ENCODE measurements around the gene ZFYVE28. TPM values are rescaled to one million over a fixed set of nuclear protein-coding genes. Genes with fewer than 3 reads are reported as not detected.

Gene ZFYVE28
- total and polyA plus RNA-seq, 2 donors (not counting 1 experiment from before 2014, with no cell fraction given), result 5.8 to 12.1 TPM

DNA sequence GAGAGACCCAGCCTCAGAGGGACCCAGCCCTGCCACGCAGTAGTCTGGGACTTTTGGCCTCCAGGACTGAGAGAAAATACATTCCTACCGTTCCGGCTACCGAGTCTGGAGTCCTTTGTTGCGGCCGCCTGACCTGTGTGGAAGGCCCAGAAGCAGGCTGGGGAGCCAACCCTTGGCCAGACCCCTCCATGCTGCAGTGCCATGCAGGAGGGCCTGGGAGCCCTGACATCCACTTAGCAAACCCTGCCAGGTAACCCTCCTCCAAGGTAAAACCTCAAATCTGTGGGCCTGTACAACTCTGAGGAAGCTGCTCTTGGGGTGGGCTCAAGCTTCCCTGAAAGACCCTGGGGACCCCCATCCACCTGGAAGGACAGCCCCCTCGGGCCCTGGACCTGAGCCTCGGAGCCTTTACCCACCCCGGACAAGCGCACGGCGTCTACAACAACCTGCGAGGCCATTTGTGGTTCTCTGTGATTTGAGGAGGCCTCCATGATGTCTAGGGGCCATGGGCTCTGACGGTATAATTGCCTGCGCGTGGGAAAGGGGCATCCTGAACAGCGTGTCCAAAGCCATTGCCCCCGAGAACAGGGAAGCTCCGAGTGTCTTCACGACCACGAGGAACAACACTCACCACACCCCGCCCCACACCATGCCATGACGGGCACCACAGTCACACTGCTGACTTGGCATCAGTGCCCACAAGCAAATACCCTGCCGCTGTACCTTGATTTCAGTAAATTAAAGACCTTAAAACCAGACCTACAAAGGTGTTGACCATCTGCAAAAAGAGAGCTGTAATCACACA, 58.7 kb downstream of the ZFYVE28 start:
- intact Hi-C loops (cut with micrococcal nuclease), result no loop called here
- no peak for TF ChIP-seq EZH2 (IDR thresholded peaks at IDR 0.05; ENCODE audit: borderline replicate concordance, insufficient read depth, low read depth, low read length, poor library complexity, severe bottlenecking)
- TF ChIP-seq, protein P1, sequence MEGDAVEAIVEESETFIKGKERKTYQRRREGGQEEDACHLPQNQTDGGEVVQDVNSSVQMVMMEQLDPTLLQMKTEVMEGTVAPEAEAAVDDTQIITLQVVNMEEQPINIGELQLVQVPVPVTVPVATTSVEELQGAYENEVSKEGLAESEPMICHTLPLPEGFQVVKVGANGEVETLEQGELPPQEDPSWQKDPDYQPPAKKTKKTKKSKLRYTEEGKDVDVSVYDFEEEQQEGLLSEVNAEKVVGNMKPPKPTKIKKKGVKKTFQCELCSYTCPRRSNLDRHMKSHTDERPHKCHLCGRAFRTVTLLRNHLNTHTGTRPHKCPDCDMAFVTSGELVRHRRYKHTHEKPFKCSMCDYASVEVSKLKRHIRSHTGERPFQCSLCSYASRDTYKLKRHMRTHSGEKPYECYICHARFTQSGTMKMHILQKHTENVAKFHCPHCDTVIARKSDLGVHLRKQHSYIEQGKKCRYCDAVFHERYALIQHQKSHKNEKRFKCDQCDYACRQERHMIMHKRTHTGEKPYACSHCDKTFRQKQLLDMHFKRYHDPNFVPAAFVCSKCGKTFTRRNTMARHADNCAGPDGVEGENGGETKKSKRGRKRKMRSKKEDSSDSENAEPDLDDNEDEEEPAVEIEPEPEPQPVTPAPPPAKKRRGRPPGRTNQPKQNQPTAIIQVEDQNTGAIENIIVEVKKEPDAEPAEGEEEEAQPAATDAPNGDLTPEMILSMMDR (IDR thresholded peaks at IDR 0.05), result no peak
- no peaks in the 10 kb centered on the region for H3K9me3 Mint-ChIP-seq (ENCODE audit: insufficient read depth)
- DNase-seq, result no peak
- H3K4me1 ChIP-seq (ENCODE audit: control insufficient read depth in 2 of 2, insufficient read depth in 2 of 2, low read length in 2 of 2), result peaks cover 8 to 10% of the 10 kb centered on the region in 2 donors
- H3K27me3 Mint-ChIP-seq, result no peaks in the 10 kb centered on the region
- H3K27me3 ChIP-seq (replicated peaks in 1 of 4; ENCODE audit: control extremely low read depth in 1 of 4, control insufficient read depth in 3 of 4, insufficient read depth in 4 of 4, low read length in 3 of 4), result no peaks in the 10 kb centered on the region
- H3K27ac ChIP-seq (ENCODE audit: low read length in 2 of 2), result no peak overlapping the region
- peaks cover 9% of the 10 kb centered on the region for H3K4me1 Mint-ChIP-seq
- CTCF ChIA-PET, result no interaction called here
- POLR2A ChIA-PET, result no interaction called here
- no peaks in the 10 kb centered on the region for H3K9me3 ChIP-seq (ENCODE audit: control extremely low read depth in 1 of 3, control insufficient read depth in 2 of 3, insufficient read depth in 1 of 3, low read length in 2 of 3)
- no peak overlapping the region for H3K27ac Mint-ChIP-seq
- H3K36me3 ChIP-seq (replicated peaks in 1 of 2; ENCODE audit: control extremely low read depth in 1 of 2, control insufficient read depth in 1 of 2, extremely low read depth in 1 of 2, insufficient read depth in 2 of 2, low read length in 1 of 2), result no peaks in the 10 kb centered on the region
- H3K4me2 ChIP-seq (replicated peaks; ENCODE audit: low read depth, low read length, poor library complexity, severe bottlenecking), result no peak overlapping the region
- no peak for ATAC-seq (ENCODE audit: low read depth)
- H3K4me3 ChIP-seq (ENCODE audit: control extremely low read depth in 1 of 5, extremely low read depth in 1 of 5, insufficient read depth in 1 of 5, low read depth in 2 of 5, low read length in 4 of 5), result no peak overlapping the region
- WGBS (ENCODE audit: insufficient coverage), result 91% methylated on average over 22 of the region's 24 CpGs
- no peak overlapping the region for H2AFZ ChIP-seq (ENCODE audit: insufficient read depth, low read depth, low read length, poor library complexity, severe bottlenecking)
- H3K4me3 Mint-ChIP-seq, result no peak overlapping the region
- no peaks in the 10 kb centered on the region for H4K20me1 ChIP-seq (ENCODE audit: control insufficient read depth, insufficient read depth, low read length, poor library complexity, severe bottlenecking)
- no peak overlapping the region for H3K9ac ChIP-seq (ENCODE audit: low read length)
- no peaks in the 10 kb centered on the region for H3K79me2 ChIP-seq (ENCODE audit: control insufficient read depth, insufficient read depth, low read length)

Data from B cell (primary cell).